Caco-2 (cell line): ENCODE results near the gene VAV2. TPM values are rescaled to one million over a fixed set of nuclear protein-coding genes. Genes with fewer than 3 reads are reported as not detected.

ENCODE experiments used
- BruUV-seq: library from RNA; stranded (reverse); fragments of 400-500 nt; replicated peaks from 2 replicates; lab custom pipeline; 2021; lab: Mats Ljungman, UMichigan
- CTCF ChIA-PET: fragments of 300-600 bp; sonication (Branson Sonifier 250); formaldehyde crosslinking; loops from one replicate; lab custom pipeline; 2022; ENCODE audit warnings: antibody characterized with exemption; lab: Charles Lee
- POLR2A ChIA-PET: fragments of 300-600 bp; sonication (Branson Sonifier 250); formaldehyde crosslinking; loops from one replicate; lab custom pipeline; 2022; ENCODE audit warnings: antibody characterized with exemption; lab: Charles Lee
- DNase-seq, 2 experiments: peaks; one replicate each; pipeline versions ENCODE4 v3.0.0 to v3.0.0-alpha.2; 2020 to 2022
- H3K27me3 ChIP-seq: replicated peaks from 2 replicates; pipeline ENCODE4 v1.6.0; 2011; ENCODE audit warnings: low read length; ENCODE audit not compliant: control insufficient read depth, insufficient read depth
- H3K36me3 ChIP-seq: 2 replicates; pipeline ENCODE4 v1.5.1; 2011; ENCODE audit warnings: low read length; ENCODE audit not compliant: control insufficient read depth, insufficient read depth
- H3K4me1 ChIP-seq: fragments of 250-450 bp; sonication (Bioruptor Pico); 2 replicates; pipeline ENCODE4 v1.5.1; 2020; ENCODE audit warnings: mild to moderate bottlenecking
- H3K4me3 ChIP-seq: 2 replicates; pipeline ENCODE4 v1.5.1; 2011; ENCODE audit warnings: low read depth, mild to moderate bottlenecking, control low read depth, low read length
- H3K9me3 ChIP-seq: fragments of 250-450 bp; sonication (Bioruptor Pico); 2 replicates; pipeline ENCODE4 v1.5.1; 2020; ENCODE audit warnings: mild to moderate bottlenecking, moderate library complexity
- H3K27ac Mint-ChIP-seq: one replicate; pipeline ENCODE4 v1.8.0; 2022; ENCODE audit warnings: mixed read lengths; ENCODE audit not compliant: unreplicated experiment
- H3K27me3 Mint-ChIP-seq: one replicate; pipeline ENCODE4 v1.8.0; 2022; ENCODE audit warnings: mixed read lengths; ENCODE audit not compliant: insufficient read depth, unreplicated experiment
- H3K36me3 Mint-ChIP-seq: one replicate; pipeline ENCODE4 v1.8.0; 2022; ENCODE audit warnings: mild to moderate bottlenecking, mixed read lengths; ENCODE audit not compliant: insufficient read depth, unreplicated experiment
- H3K4me1 Mint-ChIP-seq: one replicate; pipeline ENCODE4 v1.8.0; 2022; ENCODE audit warnings: low read depth, mixed read lengths; ENCODE audit not compliant: unreplicated experiment
- H3K4me3 Mint-ChIP-seq: one replicate; pipeline ENCODE4 v1.8.0; 2022; ENCODE audit warnings: mild to moderate bottlenecking, moderate library complexity, mixed read lengths; ENCODE audit not compliant: unreplicated experiment
- H3K9me3 Mint-ChIP-seq: one replicate; pipeline ENCODE4 v1.8.0; 2022; ENCODE audit warnings: mixed read lengths; ENCODE audit not compliant: unreplicated experiment
- intact Hi-C: fragments of 100-400 bp; cut with micrococcal nuclease; formaldehyde crosslinking; loops from one replicate; pipeline ENCODE4 v1.10.0; 2022; ENCODE audit not compliant: unreplicated experiment
- total RNA-seq: library from RNA; stranded (reverse); gene quantifications from 2 replicates; pipeline ENCODE4 v1.2.3, GENCODE V29; 2022
- TF ChIP-seq, protein P1 (sequence below), 2 experiments: fragments of 200-600 bp in 1 of 2; IDR thresholded peaks; 1 replicate in 1 of 2; 2 replicates in 1 of 2; pipeline versions ENCODE4 v1.5.1 to v1.8.0; 2011 to 2022; ENCODE audit warnings: antibody characterized with exemption in 1 of 2, control low read depth in 1 of 2, inconsistent platforms in 1 of 2, low read depth in 1 of 2, low read length in 1 of 2, mild to moderate bottlenecking in 1 of 2, moderate library complexity in 1 of 2; ENCODE audit not compliant: insufficient read depth in 1 of 2, severe bottlenecking in 1 of 2, unreplicated experiment in 1 of 2

Gene VAV2
- total RNA-seq, 1 experiment from 2014 or later, result 55.3 TPM

DNA sequence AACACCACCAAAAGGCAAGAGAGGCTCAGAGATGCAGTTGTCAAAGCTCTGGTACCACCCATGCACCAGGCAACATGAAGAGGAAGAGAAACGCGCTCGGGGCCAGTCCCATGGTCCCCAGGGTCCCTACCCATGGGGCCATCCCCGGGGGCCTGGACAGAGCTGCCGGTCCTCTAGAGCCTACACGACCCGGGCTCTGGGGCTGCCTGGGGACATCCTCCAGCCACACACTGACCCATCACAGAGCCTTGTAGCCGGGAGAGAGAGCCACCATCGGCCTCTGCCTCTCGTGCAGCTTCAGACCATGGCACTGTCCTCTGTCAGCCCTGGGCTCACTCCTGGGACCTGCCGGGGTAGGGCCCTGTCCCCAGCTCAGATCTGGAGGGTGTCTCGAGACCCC lies 23.7 kb downstream of the VAV2 start:
- intact Hi-C loops, result no loop called here

GRCh38 chr9:133967024-133967741 lies 24.9 kb downstream of the VAV2 start:
- Mint-ChIP-seq H3K27me3 (no peaks in the 10 kb centered on the region), H3K9me3 (peaks cover 10% of the 10 kb centered on the region), H3K27ac (no peak overlapping the region), H3K4me1 (peaks cover 6% of the 10 kb centered on the region), H3K36me3 (peaks cover 12% of the 10 kb centered on the region), H3K4me3 (no peak overlapping the region)
- TF ChIP-seq, protein P1, sequence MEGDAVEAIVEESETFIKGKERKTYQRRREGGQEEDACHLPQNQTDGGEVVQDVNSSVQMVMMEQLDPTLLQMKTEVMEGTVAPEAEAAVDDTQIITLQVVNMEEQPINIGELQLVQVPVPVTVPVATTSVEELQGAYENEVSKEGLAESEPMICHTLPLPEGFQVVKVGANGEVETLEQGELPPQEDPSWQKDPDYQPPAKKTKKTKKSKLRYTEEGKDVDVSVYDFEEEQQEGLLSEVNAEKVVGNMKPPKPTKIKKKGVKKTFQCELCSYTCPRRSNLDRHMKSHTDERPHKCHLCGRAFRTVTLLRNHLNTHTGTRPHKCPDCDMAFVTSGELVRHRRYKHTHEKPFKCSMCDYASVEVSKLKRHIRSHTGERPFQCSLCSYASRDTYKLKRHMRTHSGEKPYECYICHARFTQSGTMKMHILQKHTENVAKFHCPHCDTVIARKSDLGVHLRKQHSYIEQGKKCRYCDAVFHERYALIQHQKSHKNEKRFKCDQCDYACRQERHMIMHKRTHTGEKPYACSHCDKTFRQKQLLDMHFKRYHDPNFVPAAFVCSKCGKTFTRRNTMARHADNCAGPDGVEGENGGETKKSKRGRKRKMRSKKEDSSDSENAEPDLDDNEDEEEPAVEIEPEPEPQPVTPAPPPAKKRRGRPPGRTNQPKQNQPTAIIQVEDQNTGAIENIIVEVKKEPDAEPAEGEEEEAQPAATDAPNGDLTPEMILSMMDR (IDR thresholded peaks at IDR 0.05; ENCODE audit: insufficient read depth in 1 of 2, low read depth in 1 of 2, low read length in 1 of 2, severe bottlenecking in 1 of 2, unreplicated experiment in 1 of 2), result no peak
- Histone ChIP-seq H3K9me3 (peaks cover 11% of the 10 kb centered on the region), H3K27me3 (no peaks in the 10 kb centered on the region), H3K4me1 (peaks cover 14% of the 10 kb centered on the region), H3K36me3 (no peaks in the 10 kb centered on the region), H3K4me3 (no peak overlapping the region)
- no TSS peak for BruUV-seq
- ChIA-PET CTCF (interaction anchor here (0.7 kb wide), 1 partner anchor 11 kb away, joined by 9 read pairs; no protein-coding TSS in a partner anchor), POLR2A (no interaction called here)
- intact Hi-C loops, result no loop called here
- DNase-seq, result no peak

More for the DNA sequence above, 23.7 kb downstream of the VAV2 start:
- peaks cover 11% of the 10 kb centered on the region for H3K9me3 ChIP-seq
- H3K27ac Mint-ChIP-seq, result no peak overlapping the region
- no peak for DNase-seq
- no peaks in the 10 kb centered on the region for H3K27me3 Mint-ChIP-seq
- H3K36me3 Mint-ChIP-seq, result peaks cover 12% of the 10 kb centered on the region
- peaks cover 27% of the 10 kb centered on the region for H3K4me1 ChIP-seq
- no peaks in the 10 kb centered on the region for H3K27me3 ChIP-seq
- no TSS peak for BruUV-seq
- CTCF ChIA-PET, result interaction anchor here (1.1 kb wide), 1 partner anchor 23 kb away, joined by 3 read pairs; no protein-coding TSS in a partner anchor
- peaks cover 16% of the 10 kb centered on the region for H3K4me1 Mint-ChIP-seq
- POLR2A ChIA-PET, result no interaction called here
- TF ChIP-seq, protein P1 (IDR thresholded peaks at IDR 0.05; ENCODE audit: insufficient read depth in 1 of 2, low read depth in 1 of 2, low read length in 1 of 2, severe bottlenecking in 1 of 2, unreplicated experiment in 1 of 2), result no peak
- peaks cover 10% of the 10 kb centered on the region for H3K9me3 Mint-ChIP-seq
- no peak overlapping the region for H3K4me3 ChIP-seq
- H3K4me3 Mint-ChIP-seq, result no peak overlapping the region
- no peaks in the 10 kb centered on the region for H3K36me3 ChIP-seq

GRCh38 chr9:133964463-133964862 lies 27.7 kb downstream of the VAV2 start:
- H3K27me3 ChIP-seq, result no peaks in the 10 kb centered on the region
- intact Hi-C loops, result no loop called here
- Mint-ChIP-seq H3K36me3 (peaks cover 8% of the 10 kb centered on the region), H3K27me3 (no peaks in the 10 kb centered on the region), H3K4me3 (no peak overlapping the region), H3K9me3 (peaks cover 10% of the 10 kb centered on the region), H3K4me1 (peaks cover 8% of the 10 kb centered on the region), H3K27ac (no peak overlapping the region)
- peaks cover 11% of the 10 kb centered on the region for H3K9me3 ChIP-seq
- peaks cover 10% of the 10 kb centered on the region; the same call in 1 of the 2 replicates for H3K4me1 ChIP-seq
- H3K4me3 ChIP-seq, result no peak overlapping the region
- BruUV-seq, result no TSS peak
- no peak for DNase-seq
- CTCF ChIA-PET, result no interaction called here
- no peaks in the 10 kb centered on the region for H3K36me3 ChIP-seq
- POLR2A ChIA-PET, result no interaction called here
- TF ChIP-seq, protein P1 (IDR thresholded peaks at IDR 0.05; ENCODE audit: insufficient read depth in 1 of 2, low read depth in 1 of 2, low read length in 1 of 2, severe bottlenecking in 1 of 2, unreplicated experiment in 1 of 2), result no peak
